Measurements from ENCODE around the gene MRPL46. TPM values are rescaled to one million over a fixed set of nuclear protein-coding genes. Genes with fewer than 3 reads are reported as not detected.

Gene MRPL46
- total RNA-seq, 1 donor from 2014 or later: 12.7 TPM

GRCh38 chr15:88431441-88431840 lies 35.7 kb downstream of the MRPL46 start:
- TF ChIP-seq CTCF (IDR thresholded peaks at IDR 0.05): no peak
- Mint-ChIP-seq H3K9me3 (ENCODE audit: low read depth) (no peaks in the 10 kb centered on the region), H3K27ac (ENCODE audit: unreplicated experiment) (no peak overlapping the region), H3K4me3 (ENCODE audit: unreplicated experiment) (no peak overlapping the region), H3K27me3 (ENCODE audit: low read depth) (peaks cover 43% of the 10 kb centered on the region), H3K36me3 (ENCODE audit: low read depth) (no peaks in the 10 kb centered on the region), H3K4me1 (ENCODE audit: low read depth) (no peaks in the 10 kb centered on the region)
- DNase-seq (ENCODE audit: low spot score): no peak

DNA sequence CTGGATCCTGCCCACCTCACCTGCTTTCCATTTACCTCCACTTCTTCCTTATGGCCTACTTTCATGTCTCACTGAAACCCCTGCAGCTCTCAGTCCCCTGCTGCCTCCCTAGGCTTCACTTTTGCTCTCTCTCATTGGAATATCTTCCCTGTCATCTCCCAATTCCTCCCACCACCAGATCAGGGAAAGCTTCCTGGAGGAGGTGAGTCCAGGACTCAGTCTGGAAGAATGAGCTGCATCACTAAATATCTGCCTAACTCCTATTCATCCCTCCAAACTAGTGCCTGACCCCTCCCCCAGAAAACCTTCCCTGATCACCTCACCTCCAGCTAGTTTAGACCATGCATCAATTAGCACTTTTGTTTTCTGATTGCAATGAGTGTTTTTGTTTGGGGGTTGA lies 37.1 kb downstream of the MRPL46 start:
- Mint-ChIP-seq H3K36me3 (ENCODE audit: low read depth) (no peaks in the 10 kb centered on the region), H3K27ac (ENCODE audit: unreplicated experiment) (no peak overlapping the region), H3K4me1 (ENCODE audit: low read depth) (no peaks in the 10 kb centered on the region), H3K27me3 (ENCODE audit: low read depth) (peaks cover 43% of the 10 kb centered on the region), H3K4me3 (ENCODE audit: unreplicated experiment) (no peak overlapping the region), H3K9me3 (ENCODE audit: low read depth) (no peaks in the 10 kb centered on the region)
- no peak for TF ChIP-seq CTCF (IDR thresholded peaks at IDR 0.05)
- DNase-seq (ENCODE audit: low spot score): no peak

DNA sequence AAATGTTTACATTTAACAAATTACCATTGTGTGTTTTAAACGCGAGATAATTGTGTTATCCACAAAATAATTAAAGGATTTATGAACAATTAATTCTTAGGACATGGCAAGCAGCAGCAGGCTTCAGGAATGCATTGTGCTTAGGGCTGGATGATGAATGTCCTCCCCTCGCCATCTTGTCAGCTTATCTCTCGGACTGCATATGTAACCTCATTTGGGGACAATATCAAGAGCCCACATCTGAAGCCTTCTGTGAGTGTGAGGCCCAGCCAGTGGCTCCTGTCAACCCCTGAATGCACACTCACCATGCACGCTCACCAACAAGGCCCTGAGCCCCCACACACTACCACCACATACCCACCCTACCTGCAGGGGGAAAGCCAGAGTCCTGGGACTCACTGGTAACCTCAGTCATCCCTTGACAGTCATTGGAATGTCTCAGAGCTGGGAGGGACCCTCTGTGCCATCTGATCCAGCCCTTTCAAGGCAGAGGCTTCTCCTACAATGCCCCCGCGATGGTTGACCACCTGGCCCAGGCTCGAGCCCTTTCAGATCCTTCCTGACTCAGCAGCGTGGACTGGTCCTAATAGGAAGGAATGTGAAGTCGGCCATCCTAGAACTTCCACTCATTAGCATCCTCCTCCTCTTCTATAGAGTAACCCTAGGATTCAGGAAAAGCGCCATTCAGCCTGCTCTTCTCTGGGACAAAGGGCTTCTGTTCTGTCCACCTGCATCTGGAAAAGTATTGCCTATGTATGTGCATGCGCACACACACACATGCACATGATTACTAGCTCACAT lies 38.2 kb downstream of the MRPL46 start:
- H3K4me3 Mint-ChIP-seq (ENCODE audit: unreplicated experiment): no peak overlapping the region
- H3K27ac Mint-ChIP-seq (ENCODE audit: unreplicated experiment): no peak overlapping the region
- H3K36me3 Mint-ChIP-seq (ENCODE audit: low read depth): no peaks in the 10 kb centered on the region
- H3K27me3 Mint-ChIP-seq (ENCODE audit: low read depth): peaks cover 43% of the 10 kb centered on the region
- H3K9me3 Mint-ChIP-seq (ENCODE audit: low read depth): no peaks in the 10 kb centered on the region
- DNase-seq (ENCODE audit: low spot score): no peak
- no peaks in the 10 kb centered on the region for H3K4me1 Mint-ChIP-seq (ENCODE audit: low read depth)
- TF ChIP-seq CTCF (IDR thresholded peaks at IDR 0.05): no peak

DNA sequence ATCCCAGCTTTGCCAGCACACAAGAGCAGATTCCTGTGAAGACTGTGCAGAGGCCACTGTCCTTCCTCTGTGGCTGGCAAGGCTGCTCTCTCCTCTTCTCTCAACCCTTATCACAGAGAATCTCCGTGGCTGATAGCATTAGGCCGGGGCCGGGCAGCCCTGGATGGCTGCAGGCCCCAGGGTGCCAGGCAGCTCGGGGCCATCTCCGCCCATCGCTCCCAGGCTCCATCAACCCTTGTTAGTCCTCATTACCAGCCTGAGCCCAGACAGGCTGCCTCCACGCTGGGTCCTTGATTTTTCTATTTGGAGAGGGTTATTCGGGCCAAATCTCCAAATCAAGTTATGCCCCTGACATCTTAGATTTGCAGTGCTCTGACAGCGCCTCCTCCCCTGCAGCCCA lies 39.1 kb downstream of the MRPL46 start:
- H3K36me3 Mint-ChIP-seq (ENCODE audit: low read depth): no peaks in the 10 kb centered on the region
- no peaks in the 10 kb centered on the region for H3K9me3 Mint-ChIP-seq (ENCODE audit: low read depth)
- DNase-seq (ENCODE audit: low spot score): no peak
- no peak for TF ChIP-seq CTCF (IDR thresholded peaks at IDR 0.05)
- peaks cover 37% of the 10 kb centered on the region for H3K27me3 Mint-ChIP-seq (ENCODE audit: low read depth)
- no peak overlapping the region for H3K27ac Mint-ChIP-seq (ENCODE audit: unreplicated experiment)
- H3K4me3 Mint-ChIP-seq (ENCODE audit: unreplicated experiment): no peak overlapping the region
- no peaks in the 10 kb centered on the region for H3K4me1 Mint-ChIP-seq (ENCODE audit: low read depth)

GRCh38 chr15:88426304-88426703 lies 40.9 kb downstream of the MRPL46 start:
- Mint-ChIP-seq H3K27ac (ENCODE audit: unreplicated experiment) (no peak overlapping the region), H3K36me3 (ENCODE audit: low read depth) (no peaks in the 10 kb centered on the region), H3K4me3 (ENCODE audit: unreplicated experiment) (no peak overlapping the region), H3K4me1 (ENCODE audit: low read depth) (no peaks in the 10 kb centered on the region), H3K27me3 (ENCODE audit: low read depth) (peaks cover 36% of the 10 kb centered on the region), H3K9me3 (ENCODE audit: low read depth) (no peaks in the 10 kb centered on the region)
- DNase-seq (ENCODE audit: low spot score): no peak
- TF ChIP-seq CTCF (IDR thresholded peaks at IDR 0.05): no peak

Measured in chondrocyte (in vitro differentiated cells).